Stimulated activated naive CD8-positive, alpha-beta T cell treated with anti-CD3 and anti-CD28 coated beads, Interleukin-15, amount 100 ng/mL, for 72 hours (primary cell): ENCODE data around the gene CAMTA1.
A peak's percentile ranks its signal among the peaks of the same experiment; 100 is the strongest.

ENCODE experiments used
- ATAC-seq: fragments of 150-1000 bp; cut with Tn5 transposase; 2 replicates; pipeline ENCODE4 v1.10.0; 2021; ENCODE audit warnings: mild to moderate bottlenecking, moderate library complexity
- DNase-seq, 2 donors: peaks; one replicate each; pipeline ENCODE4 v3.0.0; 2021 to 2022
- H3K27ac Mint-ChIP-seq, 2 donors: one replicate each; pipeline ENCODE4 v1.8.0; 2022; ENCODE audit warnings: mild to moderate bottlenecking in 2 of 2, mixed read lengths in 2 of 2, moderate library complexity in 2 of 2
- H3K27me3 Mint-ChIP-seq: one replicate; pipeline ENCODE4 v1.8.0; 2022; ENCODE audit warnings: mixed read lengths
- H3K4me1 Mint-ChIP-seq: one replicate; pipeline ENCODE4 v1.8.0; 2022; ENCODE audit warnings: mild to moderate bottlenecking, mixed read lengths
- H3K4me3 Mint-ChIP-seq, 2 donors: one replicate each; pipeline ENCODE4 v1.8.0; 2022; ENCODE audit warnings: mild to moderate bottlenecking in 2 of 2, mixed read lengths in 2 of 2, moderate library complexity in 1 of 2
- H3K9me3 Mint-ChIP-seq, 2 donors: one replicate each; pipeline ENCODE4 v1.8.0; 2022; ENCODE audit warnings: mixed read lengths in 2 of 2

CAMTA1 gene

GRCh38 chr1:6979003-6979613 is 193.9 kb downstream of the CAMTA1 start:
- H3K27ac Mint-ChIP-seq = peak overlapping the region in 1 of 2 donors; percentile 1
- H3K4me1 Mint-ChIP-seq = peaks cover 7% of the 10 kb centered on the region
- peaks cover 0 to 29% of the 10 kb centered on the region in 2 donors for H3K9me3 Mint-ChIP-seq
- ATAC-seq (no peak), DNase-seq (no peak)
- peaks cover 17% of the 10 kb centered on the region for H3K27me3 Mint-ChIP-seq
- no peak overlapping the region for H3K4me3 Mint-ChIP-seq

GRCh38 chr1:6981595-6981994 is 196.3 kb downstream of the CAMTA1 start:
- Mint-ChIP-seq H3K27ac (no peak overlapping the region), H3K4me3 (no peak overlapping the region), H3K9me3 (peaks cover 0 to 22% of the 10 kb centered on the region in 2 donors), H3K27me3 (peaks cover 16% of the 10 kb centered on the region), H3K4me1 (no peaks in the 10 kb centered on the region)
- DNase-seq = no peak
- no peak for ATAC-seq

DNA sequence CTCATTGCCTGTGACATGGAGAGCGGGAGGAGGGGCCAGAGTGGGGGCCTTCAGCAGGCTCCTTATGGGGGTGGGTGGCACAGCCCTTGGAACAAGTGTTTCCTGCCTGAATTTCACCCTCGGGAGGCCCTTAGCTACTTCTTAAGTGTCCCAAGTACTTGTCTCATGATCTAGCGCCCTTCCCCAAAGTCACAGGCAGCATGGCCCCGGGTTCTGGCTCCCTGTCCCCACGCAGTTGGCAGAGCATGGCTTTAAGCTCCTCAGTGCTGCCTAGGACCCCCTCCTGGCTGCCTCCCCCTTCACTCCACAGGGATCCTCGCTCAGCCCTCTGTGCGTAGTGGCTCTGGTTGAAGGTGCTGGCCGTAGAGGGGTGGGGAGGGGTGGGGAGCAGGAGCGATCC is 197.2 kb downstream of the CAMTA1 start:
- Mint-ChIP-seq H3K4me3 (no peak overlapping the region), H3K27ac (no peak overlapping the region), H3K4me1 (no peaks in the 10 kb centered on the region), H3K9me3 (peaks cover 0 to 19% of the 10 kb centered on the region in 2 donors), H3K27me3 (peaks cover 17% of the 10 kb centered on the region)
- ATAC-seq (no peak), DNase-seq (no peak)

DNA sequence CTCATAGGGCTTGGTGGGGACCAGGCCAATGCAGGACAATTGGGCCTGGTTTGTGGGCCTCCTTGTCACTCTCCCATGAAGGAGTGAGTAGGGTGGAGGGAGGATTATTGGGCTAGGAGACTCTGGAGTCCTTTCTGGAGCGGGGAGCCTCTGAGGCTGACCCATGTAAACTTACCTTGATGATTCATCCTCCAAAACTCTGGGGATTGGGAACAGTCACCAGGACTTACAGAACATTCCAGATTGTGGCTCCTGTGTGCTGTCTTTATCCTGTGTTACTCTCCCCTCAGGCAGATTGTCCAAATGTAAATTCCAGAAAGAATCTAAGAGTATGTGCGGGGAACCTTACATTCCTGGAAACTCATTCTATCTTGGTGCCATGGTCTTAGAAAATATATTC is 197.6 kb downstream of the CAMTA1 start:
- ATAC-seq (no peak), DNase-seq (no peak)
- Mint-ChIP-seq H3K4me1 (no peaks in the 10 kb centered on the region), H3K9me3 (peaks cover 0 to 19% of the 10 kb centered on the region in 2 donors), H3K4me3 (no peak overlapping the region), H3K27ac (no peak overlapping the region), H3K27me3 (peaks cover 21% of the 10 kb centered on the region)

- H3K27ac Mint-ChIP-seq = peak overlapping the region in 1 of 2 donors; percentile 54
- no peaks in the 10 kb centered on the region for H3K4me1 Mint-ChIP-seq
- peaks cover 28% of the 10 kb centered on the region for H3K27me3 Mint-ChIP-seq
- no peak overlapping the region for H3K4me3 Mint-ChIP-seq
- no peak for DNase-seq
- ATAC-seq = no peak
- peaks cover 0 to 21% of the 10 kb centered on the region in 2 donors for H3K9me3 Mint-ChIP-seq
These were observed 199.3 kb downstream of the CAMTA1 start for GRCh38 chr1:6984536-6984935.

- no peak overlapping the region for H3K27ac Mint-ChIP-seq
- peaks cover 32% of the 10 kb centered on the region for H3K27me3 Mint-ChIP-seq
- H3K4me1 Mint-ChIP-seq = no peaks in the 10 kb centered on the region
- peaks cover 0 to 23% of the 10 kb centered on the region in 2 donors for H3K9me3 Mint-ChIP-seq
- H3K4me3 Mint-ChIP-seq = no peak overlapping the region
- no peak for ATAC-seq
- no peak for DNase-seq
These were observed 199.7 kb downstream of the CAMTA1 start for GRCh38 chr1:6984986-6985385.

DNA sequence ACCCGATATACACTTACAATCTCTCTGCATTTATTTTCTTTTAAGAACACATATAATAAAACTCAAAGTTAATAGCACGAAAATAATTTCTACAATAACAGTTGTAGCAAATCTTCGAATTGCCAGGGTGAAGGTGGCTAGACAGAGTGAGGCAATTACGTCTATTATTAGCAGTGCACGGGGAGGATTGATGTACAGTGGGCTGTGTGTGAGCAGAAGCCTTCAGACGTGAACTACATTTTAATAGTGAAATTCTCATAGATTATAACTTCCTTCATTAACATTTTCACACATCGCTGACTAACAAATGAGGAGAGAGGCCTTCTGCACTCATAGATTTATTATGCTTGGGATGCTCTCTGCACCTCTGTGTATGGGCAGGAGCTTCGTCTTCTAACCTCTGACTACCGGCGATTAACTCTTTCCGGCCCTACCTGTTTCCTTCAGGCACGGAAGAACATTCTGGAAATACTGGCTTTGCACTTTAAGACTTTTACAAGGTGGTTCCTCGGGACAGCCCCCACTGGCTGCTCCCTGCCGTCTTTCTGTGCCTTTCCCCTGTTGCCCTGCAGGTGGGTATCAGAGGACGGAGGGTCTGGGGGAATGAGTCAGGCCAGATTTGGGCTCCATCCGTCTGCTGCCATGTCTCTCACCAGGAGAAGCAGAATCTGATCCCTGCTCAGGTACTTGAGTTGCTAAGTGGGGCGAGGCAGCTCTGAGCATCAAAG is 200.5 kb downstream of the CAMTA1 start:
- no peak for DNase-seq
- H3K4me1 Mint-ChIP-seq = no peaks in the 10 kb centered on the region
- H3K9me3 Mint-ChIP-seq = peaks cover 0 to 20% of the 10 kb centered on the region in 2 donors
- H3K4me3 Mint-ChIP-seq = no peak overlapping the region
- ATAC-seq = no peak
- H3K27me3 Mint-ChIP-seq = peaks cover 38% of the 10 kb centered on the region
- H3K27ac Mint-ChIP-seq = peak overlapping the region in 1 of 2 donors; percentile 8

DNA sequence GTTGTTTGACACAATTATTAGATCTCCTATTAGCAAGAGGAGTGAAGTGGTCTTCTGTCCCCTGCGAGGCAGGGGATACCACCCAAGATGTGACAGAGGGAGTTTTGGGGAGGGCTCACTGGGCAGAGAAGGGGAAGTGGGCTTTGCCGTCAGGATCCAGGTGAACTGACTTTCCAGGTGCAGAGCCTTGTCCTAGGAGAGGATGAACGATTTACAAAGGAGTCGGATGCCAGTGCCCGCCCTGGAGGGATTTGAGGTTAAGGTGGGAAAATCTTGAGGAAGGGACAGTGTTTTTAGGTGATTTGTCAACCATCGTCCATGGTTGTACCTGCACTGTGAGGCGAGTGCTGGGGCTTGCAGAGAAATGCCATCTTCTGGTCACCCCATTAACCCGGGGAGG is 201.0 kb downstream of the CAMTA1 start:
- ATAC-seq = no peak

GRCh38 chr1:6987940-6988339 is 202.7 kb downstream of the CAMTA1 start:
- Mint-ChIP-seq H3K27ac (peak overlapping the region in 1 of 2 donors; percentile 72), H3K4me3 (no peak overlapping the region), H3K27me3 (peaks cover 45% of the 10 kb centered on the region), H3K4me1 (no peaks in the 10 kb centered on the region), H3K9me3 (peaks cover 0 to 17% of the 10 kb centered on the region in 2 donors)
- ATAC-seq (no peak), DNase-seq (no peak)

More for the DNA sequence above, 201.0 kb downstream of the CAMTA1 start:
- Mint-ChIP-seq H3K4me1 (no peaks in the 10 kb centered on the region), H3K9me3 (peaks cover 0 to 17% of the 10 kb centered on the region in 2 donors), H3K4me3 (no peak overlapping the region), H3K27me3 (peaks cover 38% of the 10 kb centered on the region), H3K27ac (peak overlapping the region in 1 of 2 donors; percentile 8)
- DNase-seq = no peak

GRCh38 chr1:6988796-6989195 is 203.5 kb downstream of the CAMTA1 start:
- Mint-ChIP-seq H3K4me3 (no peak overlapping the region), H3K27ac (no peak overlapping the region), H3K27me3 (peaks cover 45% of the 10 kb centered on the region), H3K4me1 (no peaks in the 10 kb centered on the region), H3K9me3 (peaks cover 7 to 13% of the 10 kb centered on the region in 2 donors)
- no peak for DNase-seq
- ATAC-seq = no peak

GRCh38 chr1:6989212-6990159 is 204.2 kb downstream of the CAMTA1 start:
- Mint-ChIP-seq H3K27ac (no peak overlapping the region), H3K4me1 (no peaks in the 10 kb centered on the region), H3K9me3 (peaks cover 10 to 13% of the 10 kb centered on the region in 2 donors), H3K4me3 (no peak overlapping the region), H3K27me3 (peaks cover 45% of the 10 kb centered on the region)
- no peak for DNase-seq
- no peak for ATAC-seq

DNA sequence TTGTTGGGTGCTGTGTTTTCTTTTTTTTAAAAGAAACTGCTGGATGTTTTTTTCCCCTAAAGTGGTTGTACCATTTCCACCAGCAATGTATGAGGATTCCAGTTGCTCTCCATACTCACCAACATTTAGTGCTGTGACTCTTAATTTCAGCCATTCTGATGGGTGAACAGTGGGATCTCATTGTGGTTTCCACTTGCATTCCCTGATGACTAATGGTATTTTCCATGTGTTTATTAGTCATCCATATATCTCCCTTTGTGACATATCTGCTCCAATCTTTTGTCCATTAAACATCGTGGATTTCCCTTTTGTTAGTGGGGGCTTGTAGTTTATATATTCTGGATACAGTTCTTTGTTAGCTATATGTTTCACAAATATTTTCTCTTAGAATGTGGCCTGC is 206.0 kb downstream of the CAMTA1 start:
- no peak for DNase-seq
- ATAC-seq = no peak
- no peak overlapping the region for H3K4me3 Mint-ChIP-seq
- H3K4me1 Mint-ChIP-seq = peaks cover 8% of the 10 kb centered on the region
- H3K9me3 Mint-ChIP-seq = peaks cover 11 to 16% of the 10 kb centered on the region in 2 donors
- peaks cover 39% of the 10 kb centered on the region for H3K27me3 Mint-ChIP-seq
- H3K27ac Mint-ChIP-seq = no peak overlapping the region

GRCh38 chr1:6995789-6996188 is 210.5 kb downstream of the CAMTA1 start:
- H3K4me1 Mint-ChIP-seq = peaks cover 26% of the 10 kb centered on the region
- no peak overlapping the region for H3K27ac Mint-ChIP-seq
- peaks cover 5 to 11% of the 10 kb centered on the region in 2 donors for H3K9me3 Mint-ChIP-seq
- ATAC-seq (no peak), DNase-seq (no peak)
- H3K27me3 Mint-ChIP-seq = peaks cover 30% of the 10 kb centered on the region
- no peak overlapping the region for H3K4me3 Mint-ChIP-seq

GRCh38 chr1:6996371-6996770 is 211.1 kb downstream of the CAMTA1 start:
- ATAC-seq = peak; percentile 91
- peaks cover 30% of the 10 kb centered on the region for H3K27me3 Mint-ChIP-seq
- peaks cover 32% of the 10 kb centered on the region for H3K4me1 Mint-ChIP-seq
- H3K4me3 Mint-ChIP-seq = peak overlapping the region in 1 of 2 donors; percentile 51
- no peak overlapping the region for H3K27ac Mint-ChIP-seq
- peaks cover 5 to 11% of the 10 kb centered on the region in 2 donors for H3K9me3 Mint-ChIP-seq
- peak; percentile 8 to 35 for DNase-seq

- Mint-ChIP-seq H3K27ac (no peak overlapping the region), H3K4me1 (peaks cover 33% of the 10 kb centered on the region), H3K27me3 (peaks cover 30% of the 10 kb centered on the region), H3K9me3 (peaks cover 5 to 11% of the 10 kb centered on the region in 2 donors), H3K4me3 (peak overlapping the region in 1 of 2 donors; percentile 51)
- DNase-seq (no peak), ATAC-seq (no peak)
These were observed 211.6 kb downstream of the CAMTA1 start for GRCh38 chr1:6996866-6997265.
